ENCODE results near the gene TMEM175. TPM values are rescaled to one million over a fixed set of nuclear protein-coding genes. Genes with fewer than 3 reads are reported as not detected.

TMEM175 gene
- total and polyA plus RNA-seq, 2 of the 8 experiments (the other 6 are each of a cell fraction or from before 2014, with no cell fraction given) = 4.9 to 20.7 TPM

- TF ChIP-seq CTCF (IDR thresholded peaks at IDR 0.05; ENCODE audit: control extremely low read depth in 1 of 3, insufficient read depth in 1 of 3, low read depth in 1 of 3, low read length in 3 of 3) = no peak
- no peak for TF ChIP-seq KDM5A (IDR thresholded peaks at IDR 0.05; ENCODE audit: low read length)
- no peak for TF ChIP-seq CBX5 (IDR thresholded peaks at IDR 0.05; ENCODE audit: low read depth, low read length)
- TF ChIP-seq BACH1 (IDR thresholded peaks at IDR 0.05; ENCODE audit: low read length) = no peak
- TF ChIP-seq CHD7 (IDR thresholded peaks at IDR 0.05; ENCODE audit: insufficient replicate concordance, low read length) = no peak
- TF ChIP-seq SP2 (IDR thresholded peaks at IDR 0.05; ENCODE audit: low read length) = no peak
These were observed 44.2 kb upstream of the TMEM175 start (continued) for GRCh38 chr4:888029-888428.
